Nephron (organoid): ENCODE measurements around the gene GSX2.
"Not testable (repeated sequence)": the region's sequence is repeated elsewhere in the genome, so short reads cannot be mapped to it uniquely, and the experiment has no call there.

Experiments used
- H3K27ac Mint-ChIP-seq, 3 experiments: 2 replicates each; pipeline ENCODE4 v1.8.0; 2020; ENCODE audit warnings: mixed read lengths in 3 of 3, mild to moderate bottlenecking in 2 of 3, moderate library complexity in 1 of 3
- H3K27me3 Mint-ChIP-seq: 2 replicates; pipeline ENCODE4 v1.8.0; 2021; ENCODE audit warnings: low read depth, mild to moderate bottlenecking, moderate library complexity, mixed read lengths
- H3K36me3 Mint-ChIP-seq: 2 replicates; pipeline ENCODE4 v1.8.0; 2020; ENCODE audit warnings: low read depth, mixed read lengths
- H3K4me1 Mint-ChIP-seq: 2 replicates; pipeline ENCODE4 v1.8.0; 2020; ENCODE audit warnings: mixed read lengths
- H3K4me3 Mint-ChIP-seq, 3 experiments: 2 replicates each; pipeline ENCODE4 v1.8.0; 2020; ENCODE audit warnings: mild to moderate bottlenecking in 3 of 3, mixed read lengths in 3 of 3, moderate library complexity in 2 of 3
- H3K9me3 Mint-ChIP-seq: 2 replicates; pipeline ENCODE4 v1.8.0; 2020; ENCODE audit warnings: mixed read lengths
- CTCF ChIP-seq, 3 experiments: fragments of 200-600 bp; sonication (generic); IDR thresholded peaks; one replicate each; pipeline ENCODE4 v1.5.0; 2021; ENCODE audit warnings: antibody characterized with exemption in 3 of 3; ENCODE audit not compliant: unreplicated experiment in 3 of 3

Gene GSX2

DNA sequence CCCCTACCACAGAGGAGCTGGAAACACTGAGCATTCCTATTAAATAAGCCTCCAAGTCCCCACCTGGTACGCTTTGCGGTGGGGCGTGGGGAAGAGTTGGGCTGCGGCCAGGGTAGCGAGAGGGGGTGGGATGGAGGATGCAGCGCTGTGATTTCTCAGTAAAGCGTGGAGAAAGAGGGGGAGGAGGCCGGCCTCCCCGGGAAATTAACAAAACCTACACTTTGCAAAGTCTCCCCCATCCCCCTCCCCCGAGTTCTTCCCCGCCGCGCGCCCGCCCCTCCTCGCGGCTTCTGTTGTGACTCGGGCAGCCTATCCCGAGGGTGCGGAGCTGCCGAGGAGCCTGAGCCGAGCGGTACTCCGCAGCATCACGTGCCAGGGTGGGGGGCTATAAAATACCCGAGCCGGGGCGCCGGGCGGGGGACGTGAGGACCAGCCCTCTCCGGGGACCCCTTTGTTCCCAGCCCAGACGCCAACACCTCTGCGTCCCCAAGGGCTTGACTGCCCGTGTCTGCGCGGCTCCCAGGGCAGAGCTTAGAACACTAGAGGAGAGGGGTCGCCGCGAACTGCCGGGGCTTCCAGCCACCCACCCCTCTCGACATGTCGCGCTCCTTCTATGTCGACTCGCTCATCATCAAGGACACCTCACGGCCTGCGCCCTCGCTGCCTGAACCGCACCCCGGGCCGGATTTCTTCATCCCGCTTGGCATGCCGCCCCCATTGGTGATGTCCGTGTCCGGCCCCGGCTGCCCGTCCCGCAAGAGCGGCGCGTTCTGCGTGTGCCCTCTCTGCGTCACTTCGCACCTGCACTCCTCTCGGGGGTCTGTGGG is at the start of gene GSX2:
GSX2 (plus strand) TSS at position 416 of the 827 bp plus-strand sequence; CDS start at position 598, 182 bp downstream.
- TF ChIP-seq CTCF (IDR thresholded peaks at IDR 0.05; ENCODE audit: unreplicated experiment in 3 of 3) = no peak
- H3K27ac Mint-ChIP-seq = no peak within 1 kb of the TSS
- no peaks in the 10 kb centered on the region for H3K36me3 Mint-ChIP-seq
- H3K27me3 Mint-ChIP-seq = peaks cover 100% of the 10 kb centered on the region
- peak within 1 kb of the TSS; percentile 51 to 69 (median 67) for H3K4me3 Mint-ChIP-seq
- no peaks in the 10 kb centered on the region for H3K9me3 Mint-ChIP-seq
- H3K4me1 Mint-ChIP-seq = peaks cover 36% of the 10 kb centered on the region

GRCh38 chr4:54050214-54050904 is 49.6 kb upstream of the GSX2 start:
- TF ChIP-seq CTCF (IDR thresholded peaks at IDR 0.05; ENCODE audit: unreplicated experiment in 3 of 3) = no peak
- no peak overlapping the region for H3K27ac Mint-ChIP-seq
- H3K4me3 Mint-ChIP-seq = no peak overlapping the region
- H3K4me1 Mint-ChIP-seq = peaks cover 20% of the 10 kb centered on the region
- no peaks in the 10 kb centered on the region for H3K27me3 Mint-ChIP-seq
- peaks cover 21% of the 10 kb centered on the region for H3K36me3 Mint-ChIP-seq
- no peaks in the 10 kb centered on the region for H3K9me3 Mint-ChIP-seq

- peaks cover 28% of the 10 kb centered on the region for H3K4me1 Mint-ChIP-seq
- not testable (repeated sequence) for H3K4me3 Mint-ChIP-seq, H3K27ac Mint-ChIP-seq, H3K36me3 Mint-ChIP-seq, H3K27me3 Mint-ChIP-seq, H3K9me3 Mint-ChIP-seq
Measured at GRCh38 chr4:54053322-54053721, 46.6 kb upstream of the GSX2 start.

DNA sequence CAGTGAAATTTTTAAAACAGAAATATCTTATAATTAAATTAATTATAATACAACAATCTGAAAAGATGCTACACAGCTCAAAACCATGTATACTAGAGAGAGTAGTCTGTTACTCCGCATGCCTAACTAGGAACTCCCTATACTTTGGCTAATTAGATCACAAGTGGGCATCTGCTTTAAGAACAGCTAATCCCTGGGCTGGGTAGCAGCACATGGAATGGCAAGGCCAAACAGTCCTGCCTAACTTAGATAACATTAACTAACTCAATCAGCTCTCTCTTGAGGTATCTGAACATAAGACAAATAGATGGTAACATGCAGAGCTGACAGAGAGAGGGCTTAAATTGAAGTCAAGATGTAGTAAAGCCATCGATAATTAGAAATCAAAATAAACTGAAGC is 45.5 kb upstream of the GSX2 start:
- Mint-ChIP-seq H3K27ac (no peak overlapping the region), H3K27me3 (no peaks in the 10 kb centered on the region), H3K36me3 (peaks cover 3% of the 10 kb centered on the region), H3K4me1 (peaks cover 25% of the 10 kb centered on the region), H3K9me3 (no peaks in the 10 kb centered on the region), H3K4me3 (no peak overlapping the region)
- no peak for TF ChIP-seq CTCF (IDR thresholded peaks at IDR 0.05; ENCODE audit: unreplicated experiment in 3 of 3)

GRCh38 chr4:54055494-54055893 is 44.5 kb upstream of the GSX2 start:
- H3K27ac Mint-ChIP-seq = no peak overlapping the region
- H3K4me3 Mint-ChIP-seq = no peak overlapping the region
- H3K36me3 Mint-ChIP-seq = peaks cover 3% of the 10 kb centered on the region
- H3K27me3 Mint-ChIP-seq = no peaks in the 10 kb centered on the region
- peaks cover 28% of the 10 kb centered on the region for H3K4me1 Mint-ChIP-seq
- TF ChIP-seq CTCF (IDR thresholded peaks at IDR 0.05; ENCODE audit: unreplicated experiment in 3 of 3) = no peak
- no peaks in the 10 kb centered on the region for H3K9me3 Mint-ChIP-seq

- Mint-ChIP-seq H3K9me3 (no peaks in the 10 kb centered on the region), H3K27me3 (no peaks in the 10 kb centered on the region), H3K4me1 (peaks cover 29% of the 10 kb centered on the region), H3K36me3 (peaks cover 3% of the 10 kb centered on the region), H3K27ac (no peak overlapping the region), H3K4me3 (no peak overlapping the region)
- TF ChIP-seq CTCF (IDR thresholded peaks at IDR 0.05; ENCODE audit: unreplicated experiment in 3 of 3) = no peak
Measured at GRCh38 chr4:54056360-54056759, 43.6 kb upstream of the GSX2 start.
